ENCODE results near the gene SLC9B2. TPM values are rescaled to one million over a fixed set of nuclear protein-coding genes. Genes with fewer than 3 reads are reported as not detected.

Gene SLC9B2, protein sequence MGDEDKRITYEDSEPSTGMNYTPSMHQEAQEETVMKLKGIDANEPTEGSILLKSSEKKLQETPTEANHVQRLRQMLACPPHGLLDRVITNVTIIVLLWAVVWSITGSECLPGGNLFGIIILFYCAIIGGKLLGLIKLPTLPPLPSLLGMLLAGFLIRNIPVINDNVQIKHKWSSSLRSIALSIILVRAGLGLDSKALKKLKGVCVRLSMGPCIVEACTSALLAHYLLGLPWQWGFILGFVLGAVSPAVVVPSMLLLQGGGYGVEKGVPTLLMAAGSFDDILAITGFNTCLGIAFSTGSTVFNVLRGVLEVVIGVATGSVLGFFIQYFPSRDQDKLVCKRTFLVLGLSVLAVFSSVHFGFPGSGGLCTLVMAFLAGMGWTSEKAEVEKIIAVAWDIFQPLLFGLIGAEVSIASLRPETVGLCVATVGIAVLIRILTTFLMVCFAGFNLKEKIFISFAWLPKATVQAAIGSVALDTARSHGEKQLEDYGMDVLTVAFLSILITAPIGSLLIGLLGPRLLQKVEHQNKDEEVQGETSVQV
- total RNA-seq (2022; extraction: Qiagen RNA extraction), result 7.1 to 8.1 TPM (median 7.6 TPM) in 5 replicates

DNA sequence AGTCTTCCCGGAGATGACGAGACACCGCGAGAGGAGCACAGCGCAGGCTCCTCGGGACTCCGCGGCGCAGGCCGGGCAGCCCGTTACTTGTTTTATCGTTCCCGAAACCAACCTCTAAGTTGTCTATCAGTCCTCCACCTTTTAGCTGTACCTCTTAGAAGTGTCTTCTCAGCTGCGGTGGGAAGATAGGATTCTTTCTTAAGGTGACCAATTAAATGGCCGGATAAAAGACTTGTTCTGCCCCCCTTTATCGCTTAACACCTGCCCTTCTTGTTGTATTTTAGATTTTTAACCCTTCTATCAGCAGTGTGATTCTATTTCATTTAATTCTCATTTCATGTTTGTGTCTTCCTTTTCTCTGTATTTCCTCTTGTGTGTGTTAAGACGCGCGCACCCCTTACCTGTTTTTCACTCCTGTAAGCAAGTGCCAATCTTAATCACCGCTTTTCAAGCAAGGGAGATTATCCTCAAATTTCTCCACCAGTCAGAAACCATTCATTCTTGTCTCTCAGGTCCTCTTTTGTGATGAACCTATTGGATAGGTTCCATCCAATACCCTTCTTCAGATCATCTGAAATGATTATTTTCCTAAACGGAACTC is at the start of gene SLC9B2:
TSS of gene SLC9B2 (minus strand) at position 15 of the 601 bp plus-strand sequence. CDS start 9,211 bp downstream, outside the sequence.

DNA sequence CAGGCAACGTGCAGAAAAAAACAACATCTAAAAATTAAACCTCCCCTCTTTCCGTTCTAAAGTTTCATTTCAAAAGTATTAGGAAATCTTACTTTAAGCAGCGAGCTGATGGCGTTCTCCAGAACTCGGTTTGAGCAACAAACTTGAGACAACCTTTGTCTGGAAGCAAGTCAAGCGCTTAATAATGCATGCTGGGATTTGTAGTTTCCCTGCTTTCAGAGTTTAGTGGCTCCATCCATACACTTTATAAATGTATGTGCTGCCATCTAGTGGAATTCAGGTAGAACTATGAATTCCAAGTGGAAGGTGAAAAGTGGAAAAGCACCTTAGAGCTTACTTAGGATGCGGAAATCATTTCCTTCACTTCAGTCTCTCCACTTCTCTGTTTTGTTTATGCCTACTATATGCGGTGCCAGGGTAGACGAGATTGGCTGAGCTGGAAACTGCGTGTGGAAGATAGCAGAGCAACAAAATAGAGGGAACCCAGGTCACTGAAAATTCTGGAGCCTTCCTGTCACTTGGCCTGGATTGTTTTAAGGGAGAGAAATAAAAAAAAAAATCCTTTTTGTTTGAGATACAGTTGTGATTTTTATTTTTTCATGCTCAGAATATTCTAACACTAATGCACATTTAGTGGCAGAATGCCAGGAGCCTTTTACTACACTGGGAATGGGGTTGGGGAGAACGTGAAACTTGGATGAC is 23.3 kb upstream of the SLC9B2 start, which contains the start of gene BDH2:
TSS of gene BDH2 (minus strand) at position 144 of the 702 bp plus-strand sequence. CDS start 3,580 bp downstream, outside the sequence.

DNA sequence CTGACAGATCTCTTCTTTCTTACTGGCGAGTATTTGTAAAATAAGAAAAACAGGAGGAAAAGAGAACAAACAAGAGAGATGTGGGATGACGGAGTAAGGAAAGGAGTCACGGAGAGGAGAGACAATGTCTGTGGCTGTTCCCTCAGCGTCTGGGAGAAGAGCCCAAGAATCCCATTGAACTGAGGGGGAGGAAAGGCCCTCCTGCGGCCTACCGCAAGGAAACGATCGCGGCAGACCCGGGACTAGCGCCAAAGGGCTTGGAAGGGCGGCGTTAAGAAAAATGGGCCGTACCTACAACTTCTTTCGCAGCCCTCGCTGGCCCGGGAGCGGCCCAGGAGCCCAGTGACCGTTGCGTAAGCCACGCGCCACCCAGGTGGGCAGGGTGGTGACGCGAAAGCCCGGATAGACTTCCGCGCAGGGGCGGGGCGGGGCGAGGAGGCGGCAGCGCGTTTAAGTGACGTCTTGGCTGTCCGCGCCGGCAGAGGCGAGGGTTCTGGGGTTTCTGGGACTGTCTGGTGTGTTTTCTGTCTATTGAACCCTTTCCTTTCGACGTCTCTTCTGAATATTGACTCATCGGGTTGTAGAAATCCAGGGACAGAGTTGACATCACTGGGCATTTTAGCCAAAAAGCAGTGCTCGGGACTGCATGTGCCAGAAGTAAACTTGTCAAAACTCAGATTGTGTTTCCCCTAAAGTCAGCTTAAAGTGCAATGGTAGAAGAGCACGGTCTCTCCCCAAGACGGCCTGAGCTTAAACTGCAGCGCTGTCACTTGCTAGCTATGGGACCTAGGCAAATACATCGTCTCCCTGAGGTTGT is 57.0 kb downstream of the SLC9B2 start, which contains the start of gene SLC9B1:
TSS of gene SLC9B1 (minus strand) at position 398 of the 817 bp plus-strand sequence. CDS start 27,994 bp downstream, outside the sequence.

Other genes starting within 250 kb of the SLC9B2 start
- gene UBE2D3, start 249.2 kb downstream of the SLC9B2 start, total RNA-seq (2022; extraction: Qiagen RNA extraction), result 215 to 233 TPM (median 230 TPM) in 5 replicates
- gene CISD2, start 207.8 kb downstream of the SLC9B2 start, total RNA-seq (2022; extraction: Qiagen RNA extraction), result 36.3 to 41.3 TPM (median 38.7 TPM) in 5 replicates
- gene SLC9B1, start 57.1 kb downstream of the SLC9B2 start, total RNA-seq (2022; extraction: Qiagen RNA extraction), result not detected in 5 replicates
- gene BDH2, start 23.1 kb upstream of the SLC9B2 start, total RNA-seq (2022; extraction: Qiagen RNA extraction), result 8.6 to 9.7 TPM (median 9.3 TPM) in 5 replicates
- 5.6 to 8.5 TPM (median 7.3 TPM) in 5 replicates for gene CENPE, start 121.6 kb upstream of the SLC9B2 start, total RNA-seq (2022; extraction: Qiagen RNA extraction)